GM21515 (cell line): Measurements from ENCODE around the gene CDKAL1.

ENCODE experiments used
- ATAC-seq: cut with Tn5 transposase; IDR thresholded peaks from one replicate; pipeline ENCODE4 v1.9.1; 2021; ENCODE audit not compliant: unreplicated experiment

Gene CDKAL1

GRCh38 chr6:20946022-20946421 lies 411.8 kb downstream of the CDKAL1 start:
- no peak for ATAC-seq

GRCh38 chr6:20946890-20947289 lies 412.6 kb downstream of the CDKAL1 start:
- ATAC-seq = no peak

- no peak for ATAC-seq
These were observed 413.7 kb downstream of the CDKAL1 start for GRCh38 chr6:20947977-20948376.

GRCh38 chr6:20948556-20948955 lies 414.3 kb downstream of the CDKAL1 start:
- ATAC-seq = no peak

GRCh38 chr6:20949138-20949537 lies 414.9 kb downstream of the CDKAL1 start:
- ATAC-seq = no peak

- no peak for ATAC-seq
These were observed 418.6 kb downstream of the CDKAL1 start for GRCh38 chr6:20952699-20953474.

- no peak for ATAC-seq
These were observed 420.1 kb downstream of the CDKAL1 start for GRCh38 chr6:20954315-20954714.

- no peak for ATAC-seq
These were observed 420.9 kb downstream of the CDKAL1 start for GRCh38 chr6:20955131-20955530.

GRCh38 chr6:20955751-20956150 lies 421.5 kb downstream of the CDKAL1 start:
- no peak for ATAC-seq

GRCh38 chr6:20960067-20960466 lies 425.8 kb downstream of the CDKAL1 start:
- no peak for ATAC-seq

GRCh38 chr6:20965276-20965675 lies 431.0 kb downstream of the CDKAL1 start:
- no peak for ATAC-seq

GRCh38 chr6:20965915-20966314 lies 431.7 kb downstream of the CDKAL1 start:
- no peak for ATAC-seq

- no peak for ATAC-seq
These were observed 435.3 kb downstream of the CDKAL1 start for GRCh38 chr6:20969551-20969950.

GRCh38 chr6:20976391-20976918 lies 442.2 kb downstream of the CDKAL1 start:
- ATAC-seq = no peak

GRCh38 chr6:20978151-20978614 lies 443.9 kb downstream of the CDKAL1 start:
- ATAC-seq = peak; percentile 74

GRCh38 chr6:20979076-20979475 lies 444.8 kb downstream of the CDKAL1 start:
- no peak for ATAC-seq

GRCh38 chr6:20983961-20984360 lies 449.7 kb downstream of the CDKAL1 start:
- no peak for ATAC-seq

- no peak for ATAC-seq
These were observed 451.6 kb downstream of the CDKAL1 start for GRCh38 chr6:20985821-20986220.

- ATAC-seq = no peak
These were observed 457.7 kb downstream of the CDKAL1 start for GRCh38 chr6:20991910-20992309.

- no peak for ATAC-seq
These were observed 461.8 kb downstream of the CDKAL1 start for GRCh38 chr6:20996099-20996498.

- ATAC-seq = no peak
These were observed 463.0 kb downstream of the CDKAL1 start for GRCh38 chr6:20997143-20997769.

- ATAC-seq = no peak
These were observed 463.5 kb downstream of the CDKAL1 start for GRCh38 chr6:20997770-20998147.
